ENCODE results near the gene OR10G3. TPM values are rescaled to one million over a fixed set of nuclear protein-coding genes. Genes with fewer than 3 reads are reported as not detected.

The OR10G3 gene
- total RNA-seq, 2 donors from 2014 or later, result not detected

- no peaks in the 10 kb centered on the region for H3K27me3 Mint-ChIP-seq (ENCODE audit: insufficient read depth)
- H3K4me1 ChIP-seq (ENCODE audit: control insufficient read depth, insufficient read depth, low read length), result peaks cover 12% of the 10 kb centered on the region
- WGBS, 2 experiments (ENCODE audit: insufficient coverage in 1 of 2, insufficient read length in 1 of 2), result 5 to 20% methylated on average over 1 to 3 of the region's 3 CpGs
- no peaks in the 10 kb centered on the region for H3K9me3 ChIP-seq (ENCODE audit: control insufficient read depth, low read length)
- H3K27me3 ChIP-seq (ENCODE audit: control insufficient read depth, insufficient read depth, low read length, poor library complexity, severe bottlenecking), result no peaks in the 10 kb centered on the region
- no peak overlapping the region for H3K4me3 ChIP-seq (ENCODE audit: low read length)
- peaks cover 47% of the 10 kb centered on the region for H3K4me1 Mint-ChIP-seq
- no peak overlapping the region for H3K9ac ChIP-seq (ENCODE audit: extremely low read depth, low read length, poor library complexity, severe bottlenecking)
- H3K9me3 Mint-ChIP-seq, result no peaks in the 10 kb centered on the region
- H3K27ac Mint-ChIP-seq, result peak overlapping the region; percentile 78
- H3K36me3 ChIP-seq (ENCODE audit: control insufficient read depth, insufficient read depth, low read length), result no peaks in the 10 kb centered on the region
- TF ChIP-seq CTCF (conservative IDR thresholded peaks at IDR 0.05), result no peak
- H3K27ac ChIP-seq (ENCODE audit: low read depth, low read length), result peak overlapping the region; percentile 73
- no peaks in the 10 kb centered on the region for H3K36me3 Mint-ChIP-seq (ENCODE audit: low read depth)
- DNase-seq, result no peak
- H3K4me3 Mint-ChIP-seq, result peak overlapping the region; percentile 7
Observed at GRCh38 chr14:21539189-21539940, 40.5 kb downstream of the OR10G3 start.

DNA sequence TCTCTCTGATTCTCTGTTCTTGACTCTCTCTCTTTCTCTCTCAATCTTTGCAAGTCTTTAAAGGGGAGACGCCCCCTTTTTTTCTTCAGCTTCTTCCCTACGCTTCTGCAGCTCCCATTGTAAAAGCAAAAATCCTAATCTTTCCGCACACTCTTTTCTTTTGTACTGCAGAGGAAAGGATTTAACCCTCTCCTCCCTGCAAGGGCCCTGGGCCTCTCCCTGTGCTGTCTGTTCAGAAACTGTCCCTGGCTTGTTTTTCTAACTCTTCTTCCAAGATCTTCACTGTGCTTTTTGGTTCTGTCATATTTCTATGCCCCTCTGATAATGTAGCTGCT lies 42.8 kb downstream of the OR10G3 start:
- H3K4me3 Mint-ChIP-seq, result peak overlapping the region; percentile 90
- H3K27ac Mint-ChIP-seq, result peak overlapping the region; percentile 95
- WGBS, 2 experiments (ENCODE audit: insufficient coverage in 1 of 2, insufficient read length in 1 of 2), result 0% methylated on average over 2 to 3 of the region's 3 CpGs
- TF ChIP-seq CTCF (conservative IDR thresholded peaks at IDR 0.05), result no peak
- Histone ChIP-seq H3K4me3 (ENCODE audit: low read length) (peak overlapping the region; percentile 99), H3K9ac (ENCODE audit: extremely low read depth, low read length, poor library complexity, severe bottlenecking) (peak overlapping the region; percentile 85), H3K9me3 (ENCODE audit: control insufficient read depth, low read length) (no peaks in the 10 kb centered on the region), H3K36me3 (ENCODE audit: control insufficient read depth, insufficient read depth, low read length) (no peaks in the 10 kb centered on the region), H3K27ac (ENCODE audit: low read depth, low read length) (peak overlapping the region; percentile 98), H3K27me3 (ENCODE audit: control insufficient read depth, insufficient read depth, low read length, poor library complexity, severe bottlenecking) (no peaks in the 10 kb centered on the region), H3K4me1 (ENCODE audit: control insufficient read depth, insufficient read depth, low read length) (peaks cover 15% of the 10 kb centered on the region)
- H3K9me3 Mint-ChIP-seq, result no peaks in the 10 kb centered on the region
- DNase-seq, result no peak
- peaks cover 4% of the 10 kb centered on the region for H3K36me3 Mint-ChIP-seq (ENCODE audit: low read depth)
- H3K4me1 Mint-ChIP-seq, result peaks cover 51% of the 10 kb centered on the region
- H3K27me3 Mint-ChIP-seq (ENCODE audit: insufficient read depth), result no peaks in the 10 kb centered on the region

- Mint-ChIP-seq H3K27ac (peak overlapping the region; percentile 95), H3K27me3 (ENCODE audit: insufficient read depth) (no peaks in the 10 kb centered on the region), H3K36me3 (ENCODE audit: low read depth) (peaks cover 7% of the 10 kb centered on the region), H3K4me3 (peak overlapping the region; percentile 90), H3K4me1 (peaks cover 46% of the 10 kb centered on the region), H3K9me3 (no peaks in the 10 kb centered on the region)
- DNase-seq, result peak; percentile 75
- Histone ChIP-seq H3K9me3 (ENCODE audit: control insufficient read depth, low read length) (no peaks in the 10 kb centered on the region), H3K27ac (ENCODE audit: low read depth, low read length) (peak overlapping the region; percentile 98), H3K4me1 (ENCODE audit: control insufficient read depth, insufficient read depth, low read length) (peaks cover 15% of the 10 kb centered on the region), H3K4me3 (ENCODE audit: low read length) (peak overlapping the region; percentile 99), H3K9ac (ENCODE audit: extremely low read depth, low read length, poor library complexity, severe bottlenecking) (peak overlapping the region; percentile 85), H3K36me3 (ENCODE audit: control insufficient read depth, insufficient read depth, low read length) (no peaks in the 10 kb centered on the region), H3K27me3 (ENCODE audit: control insufficient read depth, insufficient read depth, low read length, poor library complexity, severe bottlenecking) (no peaks in the 10 kb centered on the region)
- TF ChIP-seq CTCF (conservative IDR thresholded peaks at IDR 0.05), result no peak
- 0% methylated on average over 5 to 25 of the region's 25 CpGs for WGBS, 2 experiments (ENCODE audit: insufficient coverage in 1 of 2, insufficient read length in 1 of 2)
Observed at GRCh38 chr14:21536418-21537089, 43.3 kb downstream of the OR10G3 start.
